OCI-LY1 (cell line): ENCODE results near the gene CDHR3.
"Not testable (repeated sequence)": the region's sequence is repeated elsewhere in the genome, so short reads cannot be mapped to it uniquely, and the experiment has no call there.

Experiments used
- H2AFZ ChIP-seq: fragments of 200-600 bp; sonication (generic), shearing (Covaris generic); 2 replicates; pipeline ENCODE4 v1.6.0; 2014; ENCODE audit warnings: antibody characterized with exemption, mild to moderate bottlenecking, low read length
- H3F3A ChIP-seq: fragments of 200-600 bp; sonication (generic), shearing (Covaris generic); 2 replicates; pipeline ENCODE4 v1.6.0; 2014; ENCODE audit warnings: mild to moderate bottlenecking, antibody characterized with exemption, low read length, moderate library complexity; ENCODE audit not compliant: insufficient read depth
- H3K27ac ChIP-seq: fragments of 200-600 bp; sonication (generic); 2 replicates; pipeline ENCODE4 v1.5.1; 2014; ENCODE audit warnings: low read length, mixed run types, mild to moderate bottlenecking, low read depth; ENCODE audit not compliant: poor library complexity, severe bottlenecking
- H3K27me3 ChIP-seq: fragments of 200-600 bp; sonication (generic); 2 replicates; pipeline ENCODE4 v1.6.0; 2014; ENCODE audit warnings: antibody characterized with exemption, mild to moderate bottlenecking, low read length, moderate library complexity; ENCODE audit not compliant: insufficient read depth
- H3K36me3 ChIP-seq: fragments of 200-600 bp; sonication (generic); 2 replicates; pipeline ENCODE4 v1.6.1; 2014; ENCODE audit warnings: mild to moderate bottlenecking, antibody characterized with exemption, low read length, moderate library complexity, mixed read lengths; ENCODE audit not compliant: insufficient read depth
- H3K4me1 ChIP-seq: fragments of 200-600 bp; sonication (generic); 2 replicates; pipeline ENCODE4 v1.5.1; 2014; ENCODE audit warnings: mild to moderate bottlenecking, low read length, moderate library complexity; ENCODE audit not compliant: insufficient read depth, severe bottlenecking
- H3K4me2 ChIP-seq: fragments of 200-600 bp; sonication (generic), shearing (Covaris generic); 2 replicates; pipeline ENCODE4 v1.6.1; 2014; ENCODE audit warnings: low read length
- H3K4me3 ChIP-seq: fragments of 200-600 bp; sonication (generic); 2 replicates; pipeline ENCODE4 v1.5.1; 2014; ENCODE audit warnings: low read length, low read depth, mild to moderate bottlenecking, mixed read lengths; ENCODE audit not compliant: poor library complexity, severe bottlenecking
- H3K79me2 ChIP-seq: fragments of 200-600 bp; shearing (Covaris generic); 2 replicates; pipeline ENCODE4 v1.6.1; 2016; ENCODE audit warnings: mixed run types, low read length, mixed read lengths; ENCODE audit not compliant: insufficient read depth
- H3K9ac ChIP-seq: fragments of 200-600 bp; sonication (generic), shearing (Covaris generic); 2 replicates; pipeline ENCODE4 v1.6.1; 2014; ENCODE audit warnings: mild to moderate bottlenecking, low read length, mixed read lengths
- H3K9me2 ChIP-seq: fragments of 200-600 bp; sonication (generic), shearing (Covaris generic); 2 replicates; pipeline ENCODE4 v1.6.1; 2014; ENCODE audit warnings: low read depth, mild to moderate bottlenecking, low read length, mixed read lengths
- H3K9me3 ChIP-seq: fragments of 200-600 bp; shearing (Covaris generic); 2 replicates; pipeline ENCODE4 v1.6.1; 2014; ENCODE audit warnings: low read length, mixed read lengths
- H4K20me1 ChIP-seq: fragments of 200-600 bp; sonication (generic), shearing (Covaris generic); 2 replicates; pipeline ENCODE4 v1.6.0; 2016; ENCODE audit warnings: mild to moderate bottlenecking, low read length; ENCODE audit not compliant: insufficient read depth
- EZH2 ChIP-seq: fragments of 200-600 bp; sonication (generic), shearing (Covaris generic); IDR thresholded peaks from 2 replicates; pipeline ENCODE4 v1.8.0; 2017; ENCODE audit warnings: borderline replicate concordance, mixed run types, mild to moderate bottlenecking, antibody characterized with exemption, low read length, moderate library complexity, mixed read lengths
- TF ChIP-seq, protein P1 (sequence below): fragments of 200-600 bp; sonication (generic), shearing (Covaris generic); IDR thresholded peaks from 2 replicates; pipeline ENCODE4 v1.5.1; 2017; ENCODE audit warnings: mild to moderate bottlenecking, antibody characterized with exemption, low read length, moderate library complexity, mixed read lengths

Gene CDHR3

DNA sequence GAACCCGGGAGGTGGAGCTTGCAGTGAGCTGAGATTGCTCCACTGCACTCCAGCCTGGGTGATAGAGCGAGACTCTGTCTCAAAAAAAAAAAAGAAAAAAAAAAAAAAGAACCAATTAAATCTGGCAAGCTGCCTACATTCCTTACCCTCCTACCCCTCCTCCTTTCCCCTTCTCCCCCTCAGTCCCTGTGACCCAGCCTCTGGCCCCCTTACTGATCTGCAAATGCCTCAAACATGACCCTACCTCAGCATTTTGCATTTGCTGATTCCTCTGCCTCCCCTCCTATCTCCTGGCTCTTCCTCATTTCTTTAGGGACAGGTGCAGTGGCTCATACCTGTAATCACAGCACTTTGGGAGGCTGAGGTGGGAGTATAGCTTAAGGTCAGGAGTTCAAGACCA, 19.3 kb downstream of the CDHR3 start:
- Histone ChIP-seq H3K27ac (no peak overlapping the region), H2AFZ (no peak overlapping the region), H3K9me2 (no peaks in the 10 kb centered on the region), H3K9me3 (no peaks in the 10 kb centered on the region), H3K27me3 (0 out of 2 replicates have a peak, but pooled peaks cover 10% of the 10 kb centered on the region), H3K9ac (no peak overlapping the region), H3K4me1 (no peaks in the 10 kb centered on the region), H3K79me2 (no peaks in the 10 kb centered on the region), H3K4me2 (no peak overlapping the region), H3K36me3 (no peaks in the 10 kb centered on the region), H4K20me1 (no peaks in the 10 kb centered on the region), H3K4me3 (no peak overlapping the region), H3F3A (no peaks in the 10 kb centered on the region)
- TF ChIP-seq, protein P1, sequence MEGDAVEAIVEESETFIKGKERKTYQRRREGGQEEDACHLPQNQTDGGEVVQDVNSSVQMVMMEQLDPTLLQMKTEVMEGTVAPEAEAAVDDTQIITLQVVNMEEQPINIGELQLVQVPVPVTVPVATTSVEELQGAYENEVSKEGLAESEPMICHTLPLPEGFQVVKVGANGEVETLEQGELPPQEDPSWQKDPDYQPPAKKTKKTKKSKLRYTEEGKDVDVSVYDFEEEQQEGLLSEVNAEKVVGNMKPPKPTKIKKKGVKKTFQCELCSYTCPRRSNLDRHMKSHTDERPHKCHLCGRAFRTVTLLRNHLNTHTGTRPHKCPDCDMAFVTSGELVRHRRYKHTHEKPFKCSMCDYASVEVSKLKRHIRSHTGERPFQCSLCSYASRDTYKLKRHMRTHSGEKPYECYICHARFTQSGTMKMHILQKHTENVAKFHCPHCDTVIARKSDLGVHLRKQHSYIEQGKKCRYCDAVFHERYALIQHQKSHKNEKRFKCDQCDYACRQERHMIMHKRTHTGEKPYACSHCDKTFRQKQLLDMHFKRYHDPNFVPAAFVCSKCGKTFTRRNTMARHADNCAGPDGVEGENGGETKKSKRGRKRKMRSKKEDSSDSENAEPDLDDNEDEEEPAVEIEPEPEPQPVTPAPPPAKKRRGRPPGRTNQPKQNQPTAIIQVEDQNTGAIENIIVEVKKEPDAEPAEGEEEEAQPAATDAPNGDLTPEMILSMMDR: no peak

DNA sequence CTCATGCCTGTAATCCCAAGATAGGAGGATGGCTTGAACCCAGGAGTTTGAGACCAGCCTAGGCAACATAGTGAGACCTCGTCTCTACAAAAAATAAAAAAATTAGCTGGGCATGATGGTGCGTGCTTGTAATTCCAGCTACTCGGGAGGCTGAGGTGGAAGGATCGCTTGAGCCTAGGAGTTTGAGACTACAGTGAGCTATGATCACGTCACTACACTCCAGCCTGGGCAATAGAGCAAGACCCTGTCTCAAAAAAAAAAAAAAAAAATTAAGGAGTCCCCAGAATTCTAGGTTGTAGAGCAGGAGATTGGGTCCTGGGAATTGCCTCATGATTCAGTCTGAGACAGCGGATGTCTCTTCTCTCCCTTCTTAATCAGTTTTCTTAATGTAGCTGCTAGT, 21.7 kb downstream of the CDHR3 start:
- H2AFZ ChIP-seq, H3K79me2 ChIP-seq, H3K27ac ChIP-seq, H3K36me3 ChIP-seq, H4K20me1 ChIP-seq, H3F3A ChIP-seq, H3K4me2 ChIP-seq, H3K4me1 ChIP-seq, H3K27me3 ChIP-seq, H3K9me2 ChIP-seq, H3K9ac ChIP-seq, H3K9me3 ChIP-seq, H3K4me3 ChIP-seq: not testable (repeated sequence)

DNA sequence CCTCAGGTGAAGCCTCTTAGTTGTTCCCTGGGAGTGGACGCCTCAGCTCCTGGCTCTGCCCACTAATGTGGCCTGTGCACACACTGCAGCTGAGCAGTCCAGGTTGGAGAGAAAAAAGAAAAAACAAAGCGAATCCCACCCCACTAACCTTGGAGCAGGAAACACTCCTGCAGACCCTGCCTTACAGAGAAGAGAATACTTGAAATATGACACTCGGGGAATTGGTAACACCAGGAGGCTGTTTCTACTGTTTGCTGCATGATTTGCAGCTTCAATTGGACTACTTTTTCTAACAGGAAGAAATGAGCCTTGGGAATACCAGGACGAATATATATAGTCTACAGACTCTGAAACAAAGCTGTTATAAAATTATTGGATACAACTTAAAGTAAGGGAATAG, 22.2 kb downstream of the CDHR3 start:
- TF ChIP-seq EZH2: no peak
- TF ChIP-seq, protein P1: no peak
- Histone ChIP-seq H3K27me3 (0 out of 2 replicates have a peak, but pooled peaks cover 5% of the 10 kb centered on the region), H3F3A (no peaks in the 10 kb centered on the region), H3K9me2 (no peaks in the 10 kb centered on the region), H4K20me1 (no peaks in the 10 kb centered on the region), H2AFZ (no peak overlapping the region), H3K4me3 (no peak overlapping the region), H3K79me2 (no peaks in the 10 kb centered on the region), H3K4me2 (no peak overlapping the region), H3K27ac (no peak overlapping the region), H3K9ac (no peak overlapping the region), H3K4me1 (no peaks in the 10 kb centered on the region), H3K9me3 (no peaks in the 10 kb centered on the region), H3K36me3 (no peaks in the 10 kb centered on the region)

DNA sequence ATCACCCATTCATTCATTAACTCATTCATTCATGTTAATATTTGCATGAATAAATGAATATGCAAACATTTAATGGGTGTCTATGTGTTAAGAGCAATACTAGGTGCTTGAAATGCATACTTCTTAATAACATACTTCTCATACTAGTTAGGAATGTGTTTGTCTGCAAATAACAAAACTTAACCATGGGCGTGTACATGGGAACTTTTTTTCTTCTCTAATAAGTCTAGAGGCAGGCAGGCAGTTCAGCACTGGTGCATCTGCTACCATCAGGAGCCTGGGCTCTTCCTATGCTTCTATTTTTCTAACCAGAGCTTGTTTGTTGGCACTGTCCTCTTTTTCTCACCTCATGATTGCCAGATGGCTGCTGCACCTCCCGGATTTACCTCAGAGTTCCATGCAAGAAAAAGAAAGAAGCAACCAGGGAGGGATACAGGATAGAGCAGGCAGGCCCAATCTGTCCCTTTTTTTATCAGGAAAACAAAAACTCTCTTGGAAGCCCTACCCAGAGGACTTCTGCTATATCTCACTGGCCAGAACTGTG, 22.7 kb downstream of the CDHR3 start:
- Histone ChIP-seq H3F3A (no peaks in the 10 kb centered on the region), H3K27me3 (0 out of 2 replicates have a peak, but pooled peaks cover 6% of the 10 kb centered on the region), H4K20me1 (no peaks in the 10 kb centered on the region), H3K9me2 (no peaks in the 10 kb centered on the region), H3K4me3 (no peak overlapping the region), H3K4me2 (no peak overlapping the region), H3K27ac (no peak overlapping the region), H3K36me3 (no peaks in the 10 kb centered on the region), H3K9me3 (no peaks in the 10 kb centered on the region), H3K4me1 (no peaks in the 10 kb centered on the region), H3K9ac (no peak overlapping the region), H3K79me2 (no peaks in the 10 kb centered on the region), H2AFZ (no peak overlapping the region)
- TF ChIP-seq, protein P1: no peak
- TF ChIP-seq EZH2: no peak
